CD14-positive monocyte (primary cell): Measurements from ENCODE around the gene LUC7L. TPM values are rescaled to one million over a fixed set of nuclear protein-coding genes. Genes with fewer than 3 reads are reported as not detected.

Source experiments
- DNase-seq, 3 donors: peaks; one replicate each; pipeline ENCODE4 v3.0.0-alpha.2; 2011 to 2022
- H2AFZ ChIP-seq: 2 replicates; pipeline ENCODE4 v1.6.0; 2012; ENCODE audit warnings: mild to moderate bottlenecking, low read depth, low read length, inconsistent platforms; ENCODE audit not compliant: insufficient read depth, poor library complexity, severe bottlenecking
- H3K27ac ChIP-seq, 2 donors: 1 replicate in 1 of 2; 2 replicates in 1 of 2; pipeline ENCODE4 v1.5.1; 2012 to 2013; ENCODE audit warnings: low read length in 2 of 2, control low read depth in 1 of 2, inconsistent platforms in 1 of 2, low read depth in 1 of 2, mild to moderate bottlenecking in 1 of 2
- H3K27me3 ChIP-seq, 2 donors: one replicate each; pipeline versions ENCODE4 v1.6.0 to v1.6.1; 2011 to 2013; ENCODE audit warnings: low read length in 2 of 2; ENCODE audit not compliant: control insufficient read depth in 2 of 2, insufficient read depth in 2 of 2
- H3K36me3 ChIP-seq, 2 donors: replicated peaks in 1 of 2; 1 replicate in 1 of 2; 2 replicates in 1 of 2; pipeline versions ENCODE4 v1.5.1 to v1.6.1; 2012 to 2013; ENCODE audit warnings: low read length in 2 of 2, control low read depth in 1 of 2, inconsistent platforms in 1 of 2, mild to moderate bottlenecking in 1 of 2; ENCODE audit not compliant: insufficient read depth in 2 of 2, control insufficient read depth in 1 of 2
- H3K4me1 ChIP-seq, 2 donors: 1 replicate in 1 of 2; 2 replicates in 1 of 2; pipeline versions ENCODE4 v1.5.1 to v1.6.1; 2012 to 2013; ENCODE audit warnings: low read length in 2 of 2, control low read depth in 1 of 2, inconsistent platforms in 1 of 2, mild to moderate bottlenecking in 1 of 2, moderate library complexity in 1 of 2; ENCODE audit not compliant: insufficient read depth in 2 of 2, control insufficient read depth in 1 of 2
- H3K4me2 ChIP-seq: replicated peaks from 2 replicates; pipeline ENCODE3; 2012; ENCODE audit warnings: low read length, moderate library complexity, mild to moderate bottlenecking; ENCODE audit not compliant: poor library complexity, severe bottlenecking; ENCODE audit errors: extremely low read depth
- H3K4me3 ChIP-seq, 3 experiments: fragments of 200-600 bp in 1 of 3; sonication (generic) in 1 of 3; replicated peaks in 1 of 3; 1 replicate in 2 of 3; 2 replicates in 1 of 3; pipeline ENCODE4 v1.5.1; 2011 to 2013; ENCODE audit warnings: low read length in 3 of 3, mild to moderate bottlenecking in 3 of 3, control low read depth in 2 of 3, low read depth in 2 of 3, inconsistent platforms in 1 of 3, moderate library complexity in 1 of 3
- H3K79me2 ChIP-seq: 2 replicates; pipeline ENCODE4 v1.6.0; 2012; ENCODE audit warnings: mild to moderate bottlenecking, control low read depth, inconsistent platforms, low read length, moderate library complexity; ENCODE audit not compliant: insufficient read depth
- H3K9ac ChIP-seq: 2 replicates; pipeline ENCODE4 v1.6.0; 2017; ENCODE audit warnings: low read length, mild to moderate bottlenecking; ENCODE audit not compliant: insufficient read depth, poor library complexity, severe bottlenecking
- H3K9me3 ChIP-seq, 2 donors: replicated peaks in 1 of 2; 1 replicate in 1 of 2; 2 replicates in 1 of 2; pipeline versions ENCODE4 v1.5.1 to v1.6.1; 2012 to 2013; ENCODE audit warnings: low read length in 2 of 2, control low read depth in 1 of 2; ENCODE audit not compliant: control insufficient read depth in 1 of 2, insufficient read depth in 1 of 2
- H4K20me1 ChIP-seq: 2 replicates; pipeline ENCODE4 v1.6.0; 2012; ENCODE audit warnings: mild to moderate bottlenecking, low read length, control low read depth, moderate library complexity; ENCODE audit not compliant: insufficient read depth
- H3K27ac Mint-ChIP-seq, 7 donors: one replicate each; pipeline ENCODE4 v1.8.0; 2020; ENCODE audit warnings: mild to moderate bottlenecking in 7 of 7, mixed read lengths in 7 of 7, moderate library complexity in 6 of 7, inconsistent platforms in 2 of 7
- H3K27me3 Mint-ChIP-seq, 3 donors: one replicate each; pipeline ENCODE4 v1.8.0; 2021 to 2022; ENCODE audit warnings: low read depth in 3 of 3, mild to moderate bottlenecking in 3 of 3, mixed read lengths in 3 of 3, moderate library complexity in 3 of 3, inconsistent platforms in 1 of 3
- H3K36me3 Mint-ChIP-seq, 2 donors: one replicate each; pipeline ENCODE4 v1.8.0; 2020; ENCODE audit warnings: mixed read lengths in 2 of 2, inconsistent platforms in 1 of 2, mild to moderate bottlenecking in 1 of 2
- H3K4me1 Mint-ChIP-seq: one replicate; pipeline ENCODE4 v1.8.0; 2020; ENCODE audit warnings: mild to moderate bottlenecking, mixed read lengths
- H3K4me3 Mint-ChIP-seq, 2 donors: one replicate each; pipeline ENCODE4 v1.8.0; 2020; ENCODE audit warnings: mild to moderate bottlenecking in 2 of 2, mixed read lengths in 2 of 2, moderate library complexity in 1 of 2
- H3K9me3 Mint-ChIP-seq, 7 donors: one replicate each; pipeline ENCODE4 v1.8.0; 2020 to 2022; ENCODE audit warnings: mixed read lengths in 7 of 7, mild to moderate bottlenecking in 6 of 7, moderate library complexity in 6 of 7, inconsistent platforms in 2 of 7
- WGBS: methylation state at CpG from one replicate; pipeline ENCODE4 v1.1.5; 2013; ENCODE audit warnings: missing lambda C conversion rate; ENCODE audit not compliant: insufficient coverage; 5-methylcytosine and 5-hydroxymethylcytosine counted together
- intact Hi-C, 2 donors: fragments of 100-400 bp; cut with micrococcal nuclease; formaldehyde crosslinking; loops; one replicate each; pipeline versions ENCODE4 v1.15.0 to v1.15.1; 2023
- polyA plus RNA-seq, 3 donors: library from polyadenylated mRNA; depleted of rRNA in 1 of 3; unstranded in 2 of 3; stranded (reverse) in 1 of 3; fragments of 300-500 nt in 2 of 3; fragments of >200 nt in 1 of 3; fragmentation: Illumina TruSeq in 2 of 3; gene quantifications; 1 replicate in 2 of 3; 2 replicates in 1 of 3; pipeline ENCODE4 v1.2.3, GENCODE V29; 2012 to 2021
- TF ChIP-seq, protein P1 (sequence below): fragments of 200-600 bp; IDR thresholded peaks from one replicate; pipeline ENCODE4 v1.8.0; 2022; ENCODE audit warnings: antibody characterized with exemption, mild to moderate bottlenecking

LUC7L gene
- polyA plus RNA-seq, 3 donors: 4.0 to 109 (median 4.6) TPM

GRCh38 chr16:229731-230281 lies 557 bp upstream of the LUC7L start:
- Histone ChIP-seq H3K36me3 (peaks cover 23 to 25% of the 10 kb centered on the region in 2 donors), H3K79me2 (peaks cover 39% of the 10 kb centered on the region), H2AFZ (peak overlapping the region; percentile 76), H3K9me3 (no peaks in the 10 kb centered on the region), H3K4me1 (peaks cover 23 to 33% of the 10 kb centered on the region in 2 donors), H3K4me3 (peak overlapping the region in 2 of 3 experiments; percentile 72 to 89), H3K27ac (peak overlapping the region in 1 of 2 donors; percentile 94), H4K20me1 (peaks cover 38% of the 10 kb centered on the region), H3K9ac (no peak overlapping the region), H3K4me2 (peak overlapping the region; percentile 89), H3K27me3 (no peaks in the 10 kb centered on the region)
- Mint-ChIP-seq H3K27me3 (peaks cover 0 to 4% (median 1%) of the 10 kb centered on the region in 3 donors), H3K4me1 (peaks cover 20% of the 10 kb centered on the region), H3K4me3 (peak overlapping the region; percentile 2 to 86), H3K27ac (peak overlapping the region in 6 of 7 donors; percentile 10 to 96 (median 85)), H3K36me3 (peaks cover 26 to 29% of the 10 kb centered on the region in 2 donors), H3K9me3 (peaks cover 0 to 5% (median 0%) of the 10 kb centered on the region in 7 donors)
- TF ChIP-seq, protein P1, sequence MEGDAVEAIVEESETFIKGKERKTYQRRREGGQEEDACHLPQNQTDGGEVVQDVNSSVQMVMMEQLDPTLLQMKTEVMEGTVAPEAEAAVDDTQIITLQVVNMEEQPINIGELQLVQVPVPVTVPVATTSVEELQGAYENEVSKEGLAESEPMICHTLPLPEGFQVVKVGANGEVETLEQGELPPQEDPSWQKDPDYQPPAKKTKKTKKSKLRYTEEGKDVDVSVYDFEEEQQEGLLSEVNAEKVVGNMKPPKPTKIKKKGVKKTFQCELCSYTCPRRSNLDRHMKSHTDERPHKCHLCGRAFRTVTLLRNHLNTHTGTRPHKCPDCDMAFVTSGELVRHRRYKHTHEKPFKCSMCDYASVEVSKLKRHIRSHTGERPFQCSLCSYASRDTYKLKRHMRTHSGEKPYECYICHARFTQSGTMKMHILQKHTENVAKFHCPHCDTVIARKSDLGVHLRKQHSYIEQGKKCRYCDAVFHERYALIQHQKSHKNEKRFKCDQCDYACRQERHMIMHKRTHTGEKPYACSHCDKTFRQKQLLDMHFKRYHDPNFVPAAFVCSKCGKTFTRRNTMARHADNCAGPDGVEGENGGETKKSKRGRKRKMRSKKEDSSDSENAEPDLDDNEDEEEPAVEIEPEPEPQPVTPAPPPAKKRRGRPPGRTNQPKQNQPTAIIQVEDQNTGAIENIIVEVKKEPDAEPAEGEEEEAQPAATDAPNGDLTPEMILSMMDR: no peak
- WGBS: 78% methylated on average over 10 of the region's 22 CpGs
- no peak for DNase-seq
- intact Hi-C loops: loop anchor here in 1 of 2 donors (5.0 kb wide), 2 partner anchors 93 to 122 kb away; partner anchors contain the start of genes AXIN1 and NPRL3

- WGBS: 0% methylated on average over 3 of the region's 9 CpGs
- H3K36me3 Mint-ChIP-seq: peaks cover 38 to 41% of the 10 kb centered on the region in 2 donors
- H2AFZ ChIP-seq: peak overlapping the region; percentile 76
- H3K4me1 ChIP-seq: peaks cover 17 to 25% of the 10 kb centered on the region in 2 donors
- peak overlapping the region; percentile 72 to 89 (median 87) for H3K4me3 ChIP-seq
- peak overlapping the region; percentile 90 to 96 (median 94) for H3K27ac Mint-ChIP-seq
- peaks cover 0 to 2% (median 1%) of the 10 kb centered on the region in 3 donors for H3K27me3 Mint-ChIP-seq
- peak overlapping the region; percentile 95 for H3K9ac ChIP-seq
- H3K4me1 Mint-ChIP-seq: peaks cover 16% of the 10 kb centered on the region
- H3K4me3 Mint-ChIP-seq: peak overlapping the region; percentile 86 to 91
- H3K4me2 ChIP-seq: peak overlapping the region; percentile 89
- TF ChIP-seq, protein P1: no peak
- intact Hi-C loops: loop anchor here in 1 of 2 donors (5.0 kb wide), 1 partner anchor 124 kb away; the partner anchor contains the start of gene AXIN1
- peaks cover 35 to 40% of the 10 kb centered on the region in 2 donors for H3K36me3 ChIP-seq
- peaks cover 0 to 2% (median 0%) of the 10 kb centered on the region in 7 donors for H3K9me3 Mint-ChIP-seq
- DNase-seq: no peak
- no peaks in the 10 kb centered on the region for H3K27me3 ChIP-seq
- H3K9me3 ChIP-seq: no peaks in the 10 kb centered on the region
- peaks cover 52% of the 10 kb centered on the region for H4K20me1 ChIP-seq
- H3K79me2 ChIP-seq: peaks cover 45% of the 10 kb centered on the region
- H3K27ac ChIP-seq: peak overlapping the region; percentile 74 to 94
These were observed 948 bp downstream of the LUC7L start for GRCh38 chr16:228151-228851.
